GM20000 (cell line): Measurements from ENCODE around the gene ARNT2.
"Not testable (repeated sequence)": the region's sequence is repeated elsewhere in the genome, so short reads cannot be mapped to it uniquely, and the experiment has no call there.

Experiments
- DNase-seq: peaks from one replicate; pipeline ENCODE4 v3.0.0; 2012; ENCODE audit warnings: low spot score
- CTCF ChIP-seq: IDR thresholded peaks from 2 replicates; pipeline ENCODE4 v1.5.1; 2012; ENCODE audit warnings: mild to moderate bottlenecking, control low read depth; ENCODE audit errors: extremely low read depth, missing control alignments

Gene ARNT2

GRCh38 chr15:80380154-80380553 is 24.0 kb upstream of the ARNT2 start:
- DNase-seq = no peak
- no peak for TF ChIP-seq CTCF

GRCh38 chr15:80382285-80382684 is 21.9 kb upstream of the ARNT2 start:
- DNase-seq = no peak
- no peak for TF ChIP-seq CTCF

- no peak for DNase-seq
- TF ChIP-seq CTCF = no peak
These were observed 19.8 kb upstream of the ARNT2 start for GRCh38 chr15:80384432-80384831.

GRCh38 chr15:80386151-80386550 is 18.0 kb upstream of the ARNT2 start:
- DNase-seq = no peak
- TF ChIP-seq CTCF = no peak

- no peak for TF ChIP-seq CTCF
- DNase-seq = no peak
These were observed 15.9 kb upstream of the ARNT2 start for GRCh38 chr15:80388326-80388725.

- TF ChIP-seq CTCF = no peak
- no peak for DNase-seq
These were observed 14.8 kb upstream of the ARNT2 start for GRCh38 chr15:80389370-80389769.

- DNase-seq = not testable (repeated sequence)
These were observed 13.2 kb upstream of the ARNT2 start for GRCh38 chr15:80390942-80391341.

- no peak for DNase-seq
- TF ChIP-seq CTCF = no peak
These were observed 8.6 kb upstream of the ARNT2 start for GRCh38 chr15:80395616-80396015.
